HG03378 (cell line): ENCODE measurements around the gene GOSR2.
"Not testable (repeated sequence)": the region's sequence is repeated elsewhere in the genome, so short reads cannot be mapped to it uniquely, and the experiment has no call there.

Source experiments
- ATAC-seq: cut with Tn5 transposase; IDR thresholded peaks from one replicate; pipeline ENCODE4 v1.9.1; 2021; ENCODE audit warnings: mild to moderate bottlenecking, moderate library complexity; ENCODE audit not compliant: unreplicated experiment

GOSR2 gene

DNA sequence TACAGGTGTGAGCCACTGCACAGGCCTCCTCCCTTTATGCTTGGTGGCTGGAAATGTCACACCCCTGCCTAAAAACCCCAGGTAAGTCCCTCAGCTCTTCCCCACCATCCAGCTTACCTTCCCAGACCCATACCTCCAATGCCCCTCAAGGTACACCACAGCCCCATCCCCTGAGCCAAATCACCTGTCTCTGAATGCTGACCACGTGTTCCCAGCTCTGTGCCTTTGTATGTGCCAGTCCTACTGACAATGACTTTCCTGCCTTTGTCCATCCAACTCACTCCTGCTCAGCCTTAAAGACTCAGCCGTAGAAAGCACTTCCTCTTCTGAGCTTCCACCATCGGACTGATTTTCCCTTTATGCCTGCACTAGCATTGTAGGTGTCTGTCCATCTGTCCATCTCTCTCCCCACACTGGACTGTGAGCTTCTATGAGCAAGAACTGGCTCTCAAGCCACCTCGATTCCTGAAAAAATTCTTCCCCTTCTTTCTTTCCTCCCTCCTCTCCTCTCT lies 30.7 kb upstream of the GOSR2 start:
- no peak for ATAC-seq

- no peak for ATAC-seq
Observed at GRCh38 chr17:46894024-46894423, 28.9 kb upstream of the GOSR2 start.

DNA sequence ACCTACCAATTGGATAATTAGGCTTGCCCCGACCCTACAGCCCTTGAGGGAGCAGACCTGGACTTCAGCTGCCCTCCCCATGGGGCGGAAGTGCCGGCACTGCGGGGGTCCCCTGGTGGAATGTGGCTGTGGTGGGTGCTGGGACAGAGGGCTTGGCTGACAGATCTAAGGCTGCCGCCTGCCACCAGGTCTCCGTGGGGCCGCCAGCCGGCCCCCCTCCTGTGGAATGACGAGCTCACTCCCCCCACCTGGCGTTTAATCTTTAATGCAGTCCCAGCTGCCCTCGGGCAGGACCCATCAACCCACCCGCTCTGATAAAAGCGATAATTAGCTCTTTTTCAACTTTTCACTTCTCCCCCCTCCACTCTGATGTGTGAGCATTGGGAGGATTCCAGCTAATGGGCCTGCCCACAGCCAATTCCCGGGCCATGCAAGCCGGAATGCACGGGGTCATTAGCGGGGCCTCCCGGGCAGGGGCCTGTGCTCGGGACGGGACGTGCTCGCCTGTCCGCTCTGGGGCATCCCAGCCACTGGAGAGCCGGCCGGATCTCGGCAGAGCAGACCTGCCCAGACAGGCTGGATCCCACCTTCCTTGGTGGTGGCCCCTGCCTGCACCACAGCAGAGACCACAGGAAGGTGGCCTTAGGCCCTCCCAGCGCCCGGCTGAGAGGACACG lies 28.3 kb upstream of the GOSR2 start:
- ATAC-seq, result no peak

- ATAC-seq, result no peak
Observed at GRCh38 chr17:46895171-46895570, 27.8 kb upstream of the GOSR2 start.

GRCh38 chr17:46896991-46897390 lies 26.0 kb upstream of the GOSR2 start:
- ATAC-seq, result no peak

DNA sequence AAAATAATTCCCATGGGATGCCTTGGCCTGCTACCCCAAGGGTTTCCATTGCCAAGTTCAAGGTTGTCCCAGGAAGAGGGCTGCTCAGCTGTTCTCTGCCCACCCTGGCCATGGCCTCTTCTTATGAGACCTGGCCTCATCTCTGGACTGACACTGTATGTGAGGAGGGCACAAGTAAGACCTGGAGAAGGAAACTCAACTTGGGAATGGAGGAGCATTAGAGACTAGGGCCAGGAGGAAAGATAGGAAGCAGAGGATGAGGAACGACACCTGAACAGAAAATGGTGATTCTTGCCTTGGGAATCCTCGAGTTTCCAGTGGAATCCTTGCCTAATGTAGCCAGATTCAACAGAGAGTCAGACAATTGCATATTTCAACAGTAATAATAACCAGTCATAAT lies 24.6 kb upstream of the GOSR2 start:
- no peak for ATAC-seq

- no peak for ATAC-seq
Observed at GRCh38 chr17:46898860-46899259, 24.1 kb upstream of the GOSR2 start.

DNA sequence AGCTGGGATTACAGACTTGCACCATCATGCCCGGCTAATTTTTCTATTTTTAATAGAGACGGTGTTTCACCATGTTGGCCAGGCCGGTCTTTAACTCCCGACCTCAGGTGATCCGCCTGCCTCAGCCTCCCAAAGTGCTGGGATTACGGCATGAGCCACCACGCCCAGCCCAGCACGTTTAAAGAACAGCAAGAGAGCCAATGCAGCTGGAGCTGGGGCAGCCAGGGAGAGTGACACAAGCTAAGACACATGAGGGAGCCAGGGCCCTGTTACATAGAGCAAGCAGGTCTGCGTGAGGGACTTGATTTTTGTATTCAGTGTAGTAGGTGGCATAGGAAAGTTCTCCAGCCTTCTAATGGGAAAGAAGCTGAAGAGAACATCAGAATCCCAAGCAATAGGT lies 21.7 kb upstream of the GOSR2 start:
- ATAC-seq, result no peak

- ATAC-seq, result no peak
Observed at GRCh38 chr17:46903762-46904672, 18.9 kb upstream of the GOSR2 start.

DNA sequence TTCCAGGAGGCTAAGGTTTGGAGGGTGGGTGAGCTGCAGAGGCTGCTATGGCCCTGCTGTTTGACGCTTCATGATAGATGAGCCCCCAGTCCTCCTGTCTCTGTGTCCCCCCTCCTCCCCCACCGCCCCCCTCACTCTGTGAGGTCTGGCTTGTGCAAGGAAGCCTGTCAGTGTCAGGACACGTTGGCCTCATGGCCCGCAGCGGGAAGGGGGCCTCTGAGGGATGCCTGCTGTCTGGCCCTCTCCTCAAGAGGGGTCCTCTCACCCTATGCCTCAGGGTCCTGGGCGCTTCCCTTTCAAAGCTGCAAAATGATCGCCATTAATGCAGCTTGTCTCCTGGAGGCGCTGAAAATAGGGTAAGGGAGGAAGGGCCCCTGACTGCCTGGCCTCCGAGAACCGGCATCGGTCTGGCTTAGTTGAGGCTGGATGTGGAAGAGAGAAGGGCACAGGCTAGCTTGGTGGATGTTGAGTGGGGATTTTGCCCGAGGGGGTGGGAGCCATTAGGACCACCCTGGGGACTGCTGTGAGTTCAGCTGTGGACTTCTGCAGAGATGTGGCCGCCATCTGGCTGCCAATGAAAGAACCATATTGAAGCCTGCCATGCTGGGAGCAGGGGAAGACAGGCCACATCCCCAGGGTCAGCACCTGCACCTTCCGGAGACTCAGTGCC lies 14.8 kb upstream of the GOSR2 start:
- ATAC-seq, result no peak

GRCh38 chr17:46910179-46910927 lies 12.6 kb upstream of the GOSR2 start:
- ATAC-seq, result no peak

DNA sequence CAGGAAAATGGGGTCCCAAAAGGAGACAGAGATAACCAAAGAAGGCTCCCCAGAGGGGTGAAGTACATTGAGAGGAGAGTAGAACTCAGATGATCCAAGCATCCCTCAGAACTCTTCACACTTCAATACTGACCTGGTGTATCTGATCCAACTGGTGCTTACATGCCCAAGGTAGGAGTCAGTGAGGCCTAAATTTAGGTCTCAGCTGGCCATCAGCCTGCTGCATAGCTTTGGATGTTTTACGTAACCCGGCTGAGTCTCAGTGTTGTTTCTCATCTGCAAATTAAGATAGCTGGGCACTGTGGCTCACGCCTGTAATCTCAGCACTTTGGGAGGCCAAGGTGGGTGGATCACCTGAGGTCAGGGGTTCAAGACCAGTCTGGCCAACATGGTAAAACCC lies 11.6 kb upstream of the GOSR2 start:
- no peak for ATAC-seq

DNA sequence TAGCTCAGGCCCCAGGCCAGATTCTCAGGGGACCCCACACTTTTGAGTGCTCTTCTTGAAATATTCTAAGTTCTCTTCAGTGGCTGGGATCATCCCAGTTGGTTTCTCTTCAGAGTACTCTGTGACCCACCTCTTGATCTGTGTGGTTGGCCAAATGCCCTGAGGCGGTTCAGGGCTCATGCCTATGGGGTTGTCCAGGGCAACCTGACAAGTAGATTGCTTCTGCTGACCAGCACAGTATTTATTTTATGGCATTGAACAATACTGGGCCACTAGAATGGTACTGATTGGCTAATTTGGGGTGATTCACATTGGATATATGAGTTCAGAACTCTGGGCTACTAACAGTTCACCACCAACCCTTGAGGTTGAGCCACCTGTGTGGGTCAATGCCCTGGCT lies 7.4 kb upstream of the GOSR2 start:
- ATAC-seq, result no peak

DNA sequence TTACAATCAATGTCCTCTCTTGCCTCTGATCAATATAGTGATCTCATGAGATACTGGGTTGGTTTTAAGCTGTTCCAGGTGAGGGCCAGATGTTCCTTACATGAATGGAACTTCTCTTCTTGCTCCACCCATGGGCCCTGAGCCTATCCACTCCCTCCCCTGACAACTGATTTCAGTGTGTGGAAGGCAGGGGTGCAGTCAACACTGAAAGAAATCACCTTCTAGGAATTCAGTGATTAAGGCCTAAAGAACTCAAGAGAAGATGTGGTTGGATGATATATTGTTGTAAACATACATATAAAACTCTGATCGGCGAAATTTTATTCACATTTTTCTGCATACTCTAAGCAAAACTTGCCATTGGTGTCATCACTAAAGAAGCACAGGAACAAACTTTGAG lies 6.7 kb upstream of the GOSR2 start:
- ATAC-seq, result no peak

GRCh38 chr17:46916623-46917022 lies 6.3 kb upstream of the GOSR2 start:
- ATAC-seq, result no peak

GRCh38 chr17:46917041-46917440 lies 5.9 kb upstream of the GOSR2 start:
- no peak for ATAC-seq

GRCh38 chr17:46917516-46917915 lies 5.4 kb upstream of the GOSR2 start:
- ATAC-seq, result no peak

GRCh38 chr17:46921962-46922361 lies 998 bp upstream of the GOSR2 start:
- ATAC-seq, result not testable (repeated sequence)

DNA sequence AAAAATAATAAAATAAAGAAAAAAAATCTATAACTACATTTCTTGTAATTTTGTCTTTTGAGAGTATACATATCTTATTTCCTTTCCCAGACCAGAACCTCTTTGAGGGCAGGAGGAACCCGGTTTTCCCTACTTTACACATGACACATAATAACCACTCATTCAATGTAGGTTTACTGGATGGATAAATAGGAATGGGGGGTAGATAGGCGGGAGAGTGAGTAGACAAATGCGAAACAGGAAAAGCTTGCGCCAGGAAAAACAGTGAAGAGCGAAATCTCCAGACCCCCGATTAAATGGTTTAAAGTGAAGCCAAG lies 515 bp upstream of the GOSR2 start:
- ATAC-seq, result no peak

DNA sequence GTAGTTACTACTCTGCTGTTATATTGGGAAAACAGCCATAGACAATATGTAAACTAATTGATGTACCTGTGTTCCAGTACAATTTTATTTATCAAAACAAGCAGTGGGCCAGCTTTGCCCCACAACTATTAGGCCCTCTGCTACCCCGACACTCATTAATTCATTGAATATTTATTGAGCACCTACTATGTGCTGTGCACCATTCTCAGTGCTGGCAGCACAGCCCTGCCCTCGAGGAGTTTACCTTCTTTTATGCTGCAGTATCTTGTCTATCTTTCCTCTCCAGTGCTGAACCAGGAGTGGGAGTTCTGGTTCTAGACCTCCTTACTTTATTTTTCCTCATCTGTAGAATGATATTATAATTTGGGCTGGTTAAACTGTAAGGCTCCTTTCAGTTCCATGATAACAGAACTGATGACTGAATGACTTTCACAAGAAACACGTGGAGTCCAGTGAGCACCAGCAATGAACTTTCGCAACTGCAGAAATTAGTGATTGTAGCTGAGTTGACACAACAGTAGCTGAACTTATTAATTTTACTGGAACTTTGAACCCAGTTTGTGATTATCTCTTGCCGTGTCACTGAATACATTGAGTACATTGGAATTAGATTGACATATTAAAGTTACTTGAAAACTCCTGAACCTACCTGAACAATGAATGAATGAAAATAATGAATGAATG lies 2.4 kb downstream of the GOSR2 start:
- no peak for ATAC-seq
